Caco-2 (cell line): Measurements from ENCODE around the gene ETFA. TPM values are rescaled to one million over a fixed set of nuclear protein-coding genes. Genes with fewer than 3 reads are reported as not detected.

ENCODE experiments used
- BruUV-seq: library from RNA; stranded (reverse); fragments of 400-500 nt; replicated peaks from 2 replicates; lab custom pipeline; 2021; lab: Mats Ljungman, UMichigan
- CTCF ChIA-PET: fragments of 300-600 bp; sonication (Branson Sonifier 250); formaldehyde crosslinking; loops from one replicate; lab custom pipeline; 2022; ENCODE audit warnings: antibody characterized with exemption; lab: Charles Lee
- POLR2A ChIA-PET: fragments of 300-600 bp; sonication (Branson Sonifier 250); formaldehyde crosslinking; loops from one replicate; lab custom pipeline; 2022; ENCODE audit warnings: antibody characterized with exemption; lab: Charles Lee
- DNase-seq, 2 experiments: peaks; one replicate each; pipeline versions ENCODE4 v3.0.0 to v3.0.0-alpha.2; 2020 to 2022
- H3K27me3 ChIP-seq: replicated peaks from 2 replicates; pipeline ENCODE4 v1.6.0; 2011; ENCODE audit warnings: low read length; ENCODE audit not compliant: control insufficient read depth, insufficient read depth
- H3K36me3 ChIP-seq: 2 replicates; pipeline ENCODE4 v1.5.1; 2011; ENCODE audit warnings: low read length; ENCODE audit not compliant: control insufficient read depth, insufficient read depth
- H3K4me1 ChIP-seq: fragments of 250-450 bp; sonication (Bioruptor Pico); 2 replicates; pipeline ENCODE4 v1.5.1; 2020; ENCODE audit warnings: mild to moderate bottlenecking
- H3K4me3 ChIP-seq: 2 replicates; pipeline ENCODE4 v1.5.1; 2011; ENCODE audit warnings: low read depth, mild to moderate bottlenecking, control low read depth, low read length
- H3K9me3 ChIP-seq: fragments of 250-450 bp; sonication (Bioruptor Pico); 2 replicates; pipeline ENCODE4 v1.5.1; 2020; ENCODE audit warnings: mild to moderate bottlenecking, moderate library complexity
- H3K27ac Mint-ChIP-seq: one replicate; pipeline ENCODE4 v1.8.0; 2022; ENCODE audit warnings: mixed read lengths; ENCODE audit not compliant: unreplicated experiment
- H3K27me3 Mint-ChIP-seq: one replicate; pipeline ENCODE4 v1.8.0; 2022; ENCODE audit warnings: mixed read lengths; ENCODE audit not compliant: insufficient read depth, unreplicated experiment
- H3K36me3 Mint-ChIP-seq: one replicate; pipeline ENCODE4 v1.8.0; 2022; ENCODE audit warnings: mild to moderate bottlenecking, mixed read lengths; ENCODE audit not compliant: insufficient read depth, unreplicated experiment
- H3K4me1 Mint-ChIP-seq: one replicate; pipeline ENCODE4 v1.8.0; 2022; ENCODE audit warnings: low read depth, mixed read lengths; ENCODE audit not compliant: unreplicated experiment
- H3K4me3 Mint-ChIP-seq: one replicate; pipeline ENCODE4 v1.8.0; 2022; ENCODE audit warnings: mild to moderate bottlenecking, moderate library complexity, mixed read lengths; ENCODE audit not compliant: unreplicated experiment
- H3K9me3 Mint-ChIP-seq: one replicate; pipeline ENCODE4 v1.8.0; 2022; ENCODE audit warnings: mixed read lengths; ENCODE audit not compliant: unreplicated experiment
- CTCF ChIP-seq, 2 experiments: fragments of 200-600 bp in 1 of 2; IDR thresholded peaks; 1 replicate in 1 of 2; 2 replicates in 1 of 2; pipeline versions ENCODE4 v1.5.1 to v1.8.0; 2011 to 2022; ENCODE audit warnings: antibody characterized with exemption in 1 of 2, control low read depth in 1 of 2, inconsistent platforms in 1 of 2, low read depth in 1 of 2, low read length in 1 of 2, mild to moderate bottlenecking in 1 of 2, moderate library complexity in 1 of 2; ENCODE audit not compliant: insufficient read depth in 1 of 2, severe bottlenecking in 1 of 2, unreplicated experiment in 1 of 2
- intact Hi-C: fragments of 100-400 bp; cut with micrococcal nuclease; formaldehyde crosslinking; loops from one replicate; pipeline ENCODE4 v1.10.0; 2022; ENCODE audit not compliant: unreplicated experiment
- total RNA-seq: library from RNA; stranded (reverse); gene quantifications from 2 replicates; pipeline ENCODE4 v1.2.3, GENCODE V29; 2022

Gene ETFA
- total RNA-seq, 1 experiment from 2014 or later = 260 TPM

DNA sequence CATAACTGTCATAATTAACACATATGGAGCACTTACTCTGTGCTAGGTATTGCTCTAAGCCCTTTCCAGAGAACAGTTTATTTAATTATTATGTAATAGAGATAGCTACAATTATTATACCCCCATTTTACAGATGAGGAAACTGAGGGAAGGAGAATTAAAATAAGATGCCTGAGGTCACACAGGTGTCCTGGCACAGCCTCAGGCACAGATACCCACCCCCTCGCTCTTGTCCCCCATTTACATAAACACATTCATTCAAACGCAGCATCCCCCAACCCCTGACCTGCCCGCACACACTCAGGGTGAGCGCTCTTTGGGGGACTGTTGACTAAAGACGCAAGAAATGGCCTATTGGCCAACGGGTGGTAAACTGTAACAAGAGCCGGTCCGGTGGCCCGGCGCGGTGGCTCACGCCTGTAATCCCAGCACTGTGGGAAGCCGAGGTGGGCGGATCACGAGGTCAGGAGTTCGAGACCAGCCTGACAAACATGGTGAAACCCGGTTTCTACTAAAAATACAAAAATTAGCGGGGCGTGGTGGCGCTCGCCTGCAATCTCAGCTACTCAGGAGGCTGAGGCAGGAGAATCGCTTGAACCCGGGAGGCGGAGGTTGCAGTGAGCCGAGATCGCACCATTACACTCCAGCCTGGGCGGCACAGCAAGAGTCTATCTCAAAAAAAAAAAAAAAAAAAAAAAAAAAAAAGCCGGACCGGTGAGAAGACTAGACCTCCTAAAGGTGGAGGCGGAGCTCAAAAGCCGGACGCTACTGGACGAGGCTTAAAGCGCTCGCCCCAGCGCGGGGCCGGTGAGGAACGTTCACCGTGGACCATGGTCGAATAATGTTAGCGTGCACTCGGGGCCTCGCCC is 23.4 kb upstream of the ETFA start:
- BruUV-seq = no TSS peak
- CTCF ChIA-PET = interaction anchor here (0.5 to 1.4 kb wide), 11 partner anchors 11 to 384 kb away, joined by 3 to 11 read pairs (median 4); partner anchors contain the start of gene ETFA
- H3K9me3 Mint-ChIP-seq = no peaks in the 10 kb centered on the region
- intact Hi-C loops = loop anchor here (2.0 to 5.0 kb wide), 2 partner anchors 100 to 187 kb away; no protein-coding TSS in a partner anchor
- no peak for DNase-seq
- H3K4me3 ChIP-seq = no peak overlapping the region
- peaks cover 35% of the 10 kb centered on the region for H3K36me3 Mint-ChIP-seq
- TF ChIP-seq CTCF (IDR thresholded peaks at IDR 0.05; ENCODE audit: insufficient read depth in 1 of 2, low read depth in 1 of 2, low read length in 1 of 2, severe bottlenecking in 1 of 2, unreplicated experiment in 1 of 2) = no peak
- H3K27me3 ChIP-seq = no peaks in the 10 kb centered on the region
- H3K9me3 ChIP-seq = no peaks in the 10 kb centered on the region
- peaks cover 27% of the 10 kb centered on the region for H3K4me1 ChIP-seq
- no peaks in the 10 kb centered on the region for H3K27me3 Mint-ChIP-seq
- peaks cover 26% of the 10 kb centered on the region for H3K4me1 Mint-ChIP-seq
- H3K27ac Mint-ChIP-seq = peak overlapping the region; percentile 89
- peak overlapping the region; percentile 90 for H3K4me3 Mint-ChIP-seq
- no peaks in the 10 kb centered on the region for H3K36me3 ChIP-seq
- POLR2A ChIA-PET = interaction anchor here (0.6 kb wide), 1 partner anchor 1965 kb away, joined by 3 read pairs; no protein-coding TSS in a partner anchor

DNA sequence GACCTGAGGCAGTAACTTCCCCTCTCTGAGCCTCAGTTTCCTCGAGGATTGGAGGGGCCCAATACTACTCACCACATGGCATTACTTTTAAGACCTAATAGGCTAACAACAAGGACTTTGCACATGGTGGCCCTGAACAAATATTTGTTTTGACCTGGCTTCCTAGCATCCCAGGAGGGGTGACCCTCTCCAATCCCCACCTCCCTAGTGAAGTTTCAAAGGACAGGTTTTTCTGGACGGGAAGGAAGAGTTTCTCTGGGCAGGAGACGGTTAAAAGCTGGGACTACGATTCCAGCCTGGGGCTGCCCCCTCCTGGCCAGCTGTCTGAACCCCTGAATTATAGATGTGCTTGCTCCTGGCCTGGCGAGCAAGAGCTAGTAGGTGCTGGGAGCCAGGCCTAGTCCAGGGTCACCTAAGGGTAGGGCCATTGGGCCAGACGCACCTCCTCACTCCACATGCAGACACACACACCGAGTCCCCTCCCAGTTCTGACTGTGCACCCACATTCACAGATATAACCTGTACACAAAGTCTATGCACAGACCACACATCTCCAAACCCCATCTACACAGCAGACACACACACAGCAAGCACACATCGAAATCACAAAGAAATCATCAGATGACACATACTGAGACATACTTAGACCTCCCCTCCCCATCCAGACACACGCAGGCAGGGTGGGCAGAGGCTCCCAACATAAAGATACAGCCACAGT is 22.6 kb upstream of the ETFA start:
- BruUV-seq = no TSS peak
- Mint-ChIP-seq H3K4me3 (peak overlapping the region; percentile 25), H3K27ac (peak overlapping the region; percentile 20), H3K9me3 (no peaks in the 10 kb centered on the region), H3K36me3 (peaks cover 29% of the 10 kb centered on the region), H3K27me3 (no peaks in the 10 kb centered on the region), H3K4me1 (peaks cover 25% of the 10 kb centered on the region)
- ChIA-PET POLR2A (no interaction called here), CTCF (interaction anchor here (0.5 to 1.4 kb wide), 10 partner anchors 11 to 383 kb away, joined by 3 to 11 read pairs (median 4); partner anchors contain the start of gene ETFA)
- Histone ChIP-seq H3K4me1 (peaks cover 24% of the 10 kb centered on the region), H3K4me3 (no peak overlapping the region), H3K36me3 (no peaks in the 10 kb centered on the region), H3K27me3 (no peaks in the 10 kb centered on the region), H3K9me3 (no peaks in the 10 kb centered on the region)
- intact Hi-C loops = loop anchor here (2.0 to 5.0 kb wide), 2 partner anchors 99 to 187 kb away; no protein-coding TSS in a partner anchor
- peak; percentile 76 to 78 for DNase-seq
- peak; percentile 47 to 62 for TF ChIP-seq CTCF (IDR thresholded peaks at IDR 0.05; ENCODE audit: insufficient read depth in 1 of 2, low read depth in 1 of 2, low read length in 1 of 2, severe bottlenecking in 1 of 2, unreplicated experiment in 1 of 2)

GRCh38 chr15:76333309-76333708 is 22.0 kb upstream of the ETFA start:
- Histone ChIP-seq H3K36me3 (no peaks in the 10 kb centered on the region), H3K4me3 (no peak overlapping the region), H3K9me3 (no peaks in the 10 kb centered on the region), H3K27me3 (no peaks in the 10 kb centered on the region), H3K4me1 (peaks cover 20% of the 10 kb centered on the region)
- TF ChIP-seq CTCF (IDR thresholded peaks at IDR 0.05; ENCODE audit: insufficient read depth in 1 of 2, low read depth in 1 of 2, low read length in 1 of 2, severe bottlenecking in 1 of 2, unreplicated experiment in 1 of 2) = no peak
- Mint-ChIP-seq H3K4me1 (peaks cover 19% of the 10 kb centered on the region), H3K4me3 (no peak overlapping the region), H3K27me3 (no peaks in the 10 kb centered on the region), H3K9me3 (no peaks in the 10 kb centered on the region), H3K27ac (peak overlapping the region; percentile 20), H3K36me3 (peaks cover 24% of the 10 kb centered on the region)
- no TSS peak for BruUV-seq
- DNase-seq = no peak
- intact Hi-C loops = loop anchor here (5.0 kb wide), 1 partner anchor 186 kb away; no protein-coding TSS in a partner anchor
- ChIA-PET POLR2A (no interaction called here), CTCF (interaction anchor here (1.1 to 1.4 kb wide), 3 partner anchors 12 to 98 kb away, joined by 4 to 11 read pairs (median 4); partner anchors contain the start of gene ETFA)
